ENCODE measurements around the gene HSF4. TPM values are rescaled to one million over a fixed set of nuclear protein-coding genes. Genes with fewer than 3 reads are reported as not detected.

HSF4 gene
- total and polyA plus RNA-seq, 2 of the 4 experiments (the other 2 are of a cell fraction), result 0.54 to 7.5 TPM

- ChIA-PET CTCF (no interaction called here), POLR2A (ENCODE audit: unreplicated experiment) (interaction anchor here (0.6 kb wide), 1 partner anchor 78 kb away, joined by 4 read pairs; no protein-coding TSS in a partner anchor)
- WGBS, 2 experiments (ENCODE audit: extremely low coverage in 2 of 2, insufficient read length in 1 of 2), result 57% methylated on average over 2 of the region's 13 CpGs; no CpG with 5 or more reads in 1 of the 2 experiments
- in situ Hi-C loops (cut with MboI; ENCODE audit: low sequenced_read_pairs), result no loop called here
- BruUV-seq (replicated peaks), result no TSS peak
- ATAC-seq (ENCODE audit: low read depth) (no peak), DNase-seq (no peak)
- Histone ChIP-seq H3K23ac (ENCODE audit: low read depth, low read length) (no peak overlapping the region), H3K9me1 (ENCODE audit: insufficient read depth, low read length) (peaks cover 10% of the 10 kb centered on the region), H3K9ac (ENCODE audit: low read depth, low read length) (no peak overlapping the region), H3K56ac (ENCODE audit: extremely low read depth, insufficient read depth, low read length) (no peak overlapping the region), H2AK5ac (ENCODE audit: low read depth, low read length) (no peak overlapping the region), H3K27ac (ENCODE audit: insufficient read depth, low read length) (no peak overlapping the region), H3K14ac (replicated peaks; ENCODE audit: low read depth, low read length) (no peak overlapping the region), H3K18ac (ENCODE audit: low read depth, low read length) (no peak overlapping the region), H4K91ac (ENCODE audit: insufficient read depth, low read depth, low read length) (no peak overlapping the region), H2BK120ac (ENCODE audit: low read depth, low read length) (no peak overlapping the region), H2BK20ac (ENCODE audit: low read depth, low read length) (no peak overlapping the region), H2AK9ac (replicated peaks; ENCODE audit: low read depth, low read length, poor library complexity) (peak overlapping the region; percentile 73), H4K8ac (ENCODE audit: low read depth in 2 of 2, low read length in 2 of 2) (no peak overlapping the region), H2BK5ac (ENCODE audit: low read depth, low read length, poor library complexity, severe bottlenecking) (no peak overlapping the region), H3K79me1 (ENCODE audit: low read depth in 1 of 2, low read length in 2 of 2) (peaks cover 27 to 49% of the 10 kb centered on the region in 2 experiments), H3K4me2 (ENCODE audit: low read depth, low read length) (no peak overlapping the region), H3K4me3 (ENCODE audit: insufficient read depth, low read depth, low read length) (no peak overlapping the region), H3K4ac (ENCODE audit: low read depth, low read length) (no peak overlapping the region), H3K9me3 (ENCODE audit: control insufficient read depth, insufficient read depth, low read length) (no peaks in the 10 kb centered on the region), H3K27me3 (ENCODE audit: control insufficient read depth, insufficient read depth, low read length) (no peaks in the 10 kb centered on the region), H3K36me3 (ENCODE audit: control insufficient read depth, insufficient read depth, low read length) (peaks cover 11% of the 10 kb centered on the region; the same call in 1 of the 2 replicates), H3K4me1 (ENCODE audit: control insufficient read depth, insufficient read depth, low read length) (peaks cover 12% of the 10 kb centered on the region), H2AFZ (replicated peaks; ENCODE audit: low read length, poor library complexity) (no peak overlapping the region), H2BK15ac (ENCODE audit: low read depth, low read length) (no peak overlapping the region), H4K5ac (ENCODE audit: low read depth, low read length) (no peak overlapping the region), H4K20me1 (ENCODE audit: insufficient read depth, low read length) (peaks cover 34% of the 10 kb centered on the region)
- 0 out of 2 replicates have a peak, but pooled peaks have one; percentile 15 for TF ChIP-seq RAD21 (IDR thresholded peaks at IDR 0.05; ENCODE audit: low read length)
- no peak for TF ChIP-seq MAZ (IDR thresholded peaks at IDR 0.05; ENCODE audit: borderline replicate concordance, low read depth, low read length)
- no peak for TF ChIP-seq RCOR1 (IDR thresholded peaks at IDR 0.05; ENCODE audit: insufficient replicate concordance, low read length)
- TF ChIP-seq FOS (IDR thresholded peaks at IDR 0.05; ENCODE audit: low read depth, low read length), result no peak
- TF ChIP-seq CHD1 (IDR thresholded peaks at IDR 0.05; ENCODE audit: low read depth, low read length), result no peak
- TF ChIP-seq BHLHE40 (IDR thresholded peaks at IDR 0.05; ENCODE audit: low read depth, low read length), result no peak
- TF ChIP-seq, protein P1, sequence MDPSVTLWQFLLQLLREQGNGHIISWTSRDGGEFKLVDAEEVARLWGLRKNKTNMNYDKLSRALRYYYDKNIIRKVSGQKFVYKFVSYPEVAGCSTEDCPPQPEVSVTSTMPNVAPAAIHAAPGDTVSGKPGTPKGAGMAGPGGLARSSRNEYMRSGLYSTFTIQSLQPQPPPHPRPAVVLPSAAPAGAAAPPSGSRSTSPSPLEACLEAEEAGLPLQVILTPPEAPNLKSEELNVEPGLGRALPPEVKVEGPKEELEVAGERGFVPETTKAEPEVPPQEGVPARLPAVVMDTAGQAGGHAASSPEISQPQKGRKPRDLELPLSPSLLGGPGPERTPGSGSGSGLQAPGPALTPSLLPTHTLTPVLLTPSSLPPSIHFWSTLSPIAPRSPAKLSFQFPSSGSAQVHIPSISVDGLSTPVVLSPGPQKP (IDR thresholded peaks at IDR 0.05; ENCODE audit: borderline replicate concordance, low read depth, low read length), result no peak
- TF ChIP-seq CTCF (conservative IDR thresholded peaks at IDR 0.05; ENCODE audit: low read depth, low read length), result peak; percentile 13; the same call in 1 of the 2 replicates
- TF ChIP-seq POLR2A (IDR thresholded peaks at IDR 0.05; ENCODE audit: low read depth, low read length), result no peak
- TF ChIP-seq, protein P2, sequence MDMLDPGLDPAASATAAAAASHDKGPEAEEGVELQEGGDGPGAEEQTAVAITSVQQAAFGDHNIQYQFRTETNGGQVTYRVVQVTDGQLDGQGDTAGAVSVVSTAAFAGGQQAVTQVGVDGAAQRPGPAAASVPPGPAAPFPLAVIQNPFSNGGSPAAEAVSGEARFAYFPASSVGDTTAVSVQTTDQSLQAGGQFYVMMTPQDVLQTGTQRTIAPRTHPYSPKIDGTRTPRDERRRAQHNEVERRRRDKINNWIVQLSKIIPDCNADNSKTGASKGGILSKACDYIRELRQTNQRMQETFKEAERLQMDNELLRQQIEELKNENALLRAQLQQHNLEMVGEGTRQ (IDR thresholded peaks at IDR 0.05; ENCODE audit: low read depth, low read length), result no peak
- 0 out of 2 replicates have a peak, but pooled peaks have one; percentile 18 for TF ChIP-seq SMC3 (IDR thresholded peaks at IDR 0.05; ENCODE audit: low read depth, low read length)
- TF ChIP-seq MXI1 (IDR thresholded peaks at IDR 0.05; ENCODE audit: borderline replicate concordance, low read depth, low read length), result no peak
- no peak for TF ChIP-seq MAFK (IDR thresholded peaks at IDR 0.05; ENCODE audit: low read depth, low read length)
- intact Hi-C loops (cut with micrococcal nuclease), result loop anchor here (10.0 kb wide), 1 partner anchor 165 kb away; no protein-coding TSS in a partner anchor
- dilution Hi-C loops (cut with HindIII; ENCODE audit: low sequenced_read_pairs, unreplicated experiment), result no loop called here
Measured at GRCh38 chr16:67179421-67180080, 15.0 kb downstream of the HSF4 start.
